ENCODE measurements around the gene ANKRD65. TPM values are rescaled to one million over a fixed set of nuclear protein-coding genes. Genes with fewer than 3 reads are reported as not detected.

Gene ANKRD65
- total RNA-seq, 1 donor from 2014 or later, result 0.15 TPM

DNA sequence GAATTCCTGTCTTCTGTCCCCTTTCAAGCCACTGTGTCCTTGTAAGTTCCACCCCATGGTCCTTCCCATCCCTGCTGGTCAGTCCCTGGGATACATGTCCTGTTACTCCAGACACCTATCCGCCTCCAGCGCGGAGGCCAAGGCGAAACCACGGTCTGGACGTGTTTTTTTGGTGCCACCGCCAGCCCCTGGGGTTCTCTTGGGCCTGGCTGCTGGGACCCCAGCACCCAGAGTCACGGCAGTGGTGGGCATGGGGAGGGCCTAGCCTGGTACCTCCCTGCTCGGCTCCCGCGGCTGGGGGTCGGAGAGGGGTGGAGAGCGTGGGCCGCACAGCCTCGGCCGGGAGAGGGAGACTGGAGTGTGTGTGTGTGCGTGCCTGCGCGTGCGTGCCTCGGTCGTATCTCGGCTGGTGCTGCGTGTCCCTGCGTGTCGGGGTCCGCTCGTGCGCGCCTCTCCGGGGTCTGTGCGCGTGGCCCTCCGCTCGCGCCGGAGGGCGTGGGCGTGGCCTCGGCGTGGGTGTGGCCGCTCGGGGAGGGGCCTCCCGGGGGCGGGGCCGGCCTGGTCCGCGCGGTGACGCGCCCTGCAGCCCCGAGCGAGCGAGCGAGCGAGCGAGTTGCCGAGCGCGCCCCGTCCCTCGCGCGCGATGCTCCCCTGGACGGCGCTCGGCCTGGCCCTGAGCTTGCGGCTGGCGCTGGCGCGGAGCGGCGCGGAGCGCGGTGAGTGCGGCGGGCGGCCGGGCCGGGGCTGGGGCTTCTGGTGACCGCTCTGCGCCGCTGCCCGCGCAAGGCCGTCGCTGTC, 14.2 kb upstream of the ANKRD65 start, which contains the start of gene VWA1:
Gene VWA1, plus strand, starts transcription at position 585 of the 798 bp plus-strand sequence. Its CDS starts 59 bp downstream, at position 644.
- peaks cover 51% of the 10 kb centered on the region for H3F3A ChIP-seq (ENCODE audit: low read depth)
- no peak within 1 kb of the TSS for H3K27ac ChIP-seq
- Mint-ChIP-seq H3K36me3 (no peaks in the 10 kb centered on the region), H3K9me3 (no peaks in the 10 kb centered on the region), H3K4me1 (peaks cover 29% of the 10 kb centered on the region), H3K4me3 (peak within 1 kb of the TSS; percentile 85), H3K27ac (no peak within 1 kb of the TSS), H3K27me3 (ENCODE audit: insufficient read depth, low read depth) (peaks cover 10% of the 10 kb centered on the region)
- H4K20me1 ChIP-seq (ENCODE audit: low read depth), result peaks cover 7% of the 10 kb centered on the region
- no peaks in the 10 kb centered on the region for H3K9me3 ChIP-seq (ENCODE audit: low read depth)
- H3K36me3 ChIP-seq, result no peaks in the 10 kb centered on the region
- H3K4me3 ChIP-seq, result peak within 1 kb of the TSS; percentile 62
- no peaks in the 10 kb centered on the region for H3K79me2 ChIP-seq (ENCODE audit: low read depth)
- peaks cover 50% of the 10 kb centered on the region for H3K4me1 ChIP-seq
- DNase-seq (ENCODE audit: low spot score), result peak; percentile 86
- peak; percentile 46 for TF ChIP-seq EZH2 (IDR thresholded peaks at IDR 0.05)
- no peak for TF ChIP-seq EZH2phosphoT487 (IDR thresholded peaks at IDR 0.05)
- peak within 1 kb of the TSS; percentile 89 for H3K4me2 ChIP-seq
- peaks cover 35% of the 10 kb centered on the region for H3K27me3 ChIP-seq
- H3K9ac ChIP-seq, result no peak within 1 kb of the TSS
- H2AFZ ChIP-seq (replicated peaks), result no peak within 1 kb of the TSS

DNA sequence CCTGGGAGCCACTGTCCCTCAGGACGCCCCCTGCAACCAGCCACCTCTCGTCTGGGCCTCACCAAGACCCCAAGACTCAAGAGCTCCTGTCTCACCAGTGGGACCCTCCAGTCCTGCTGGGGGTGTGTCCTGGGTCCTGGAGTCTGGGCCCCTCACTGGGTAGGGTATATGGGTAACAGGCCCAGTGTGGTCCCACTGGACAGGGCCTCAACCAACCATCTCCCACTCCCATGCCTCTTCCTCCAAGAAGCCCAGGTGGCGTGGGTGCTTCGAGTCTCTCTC, 13.7 kb upstream of the ANKRD65 start:
- Histone ChIP-seq H3K79me2 (ENCODE audit: low read depth) (no peaks in the 10 kb centered on the region), H4K20me1 (ENCODE audit: low read depth) (peaks cover 7% of the 10 kb centered on the region), H3K36me3 (no peaks in the 10 kb centered on the region), H3K4me3 (peak overlapping the region; percentile 62), H3K4me1 (peaks cover 54% of the 10 kb centered on the region), H3K27ac (no peak overlapping the region), H3K4me2 (peak overlapping the region; percentile 89), H3F3A (ENCODE audit: low read depth) (peaks cover 57% of the 10 kb centered on the region), H3K9me3 (ENCODE audit: low read depth) (no peaks in the 10 kb centered on the region), H3K27me3 (peaks cover 35% of the 10 kb centered on the region), H3K9ac (no peak overlapping the region), H2AFZ (replicated peaks) (no peak overlapping the region)
- Mint-ChIP-seq H3K4me3 (peak overlapping the region; percentile 82), H3K4me1 (peaks cover 34% of the 10 kb centered on the region), H3K36me3 (no peaks in the 10 kb centered on the region), H3K27me3 (ENCODE audit: insufficient read depth, low read depth) (peaks cover 14% of the 10 kb centered on the region), H3K9me3 (no peaks in the 10 kb centered on the region), H3K27ac (no peak overlapping the region)
- DNase-seq (ENCODE audit: low spot score), result no peak
- TF ChIP-seq EZH2phosphoT487 (IDR thresholded peaks at IDR 0.05), result no peak
- no peak for TF ChIP-seq EZH2 (IDR thresholded peaks at IDR 0.05)
- TF ChIP-seq, protein P1, sequence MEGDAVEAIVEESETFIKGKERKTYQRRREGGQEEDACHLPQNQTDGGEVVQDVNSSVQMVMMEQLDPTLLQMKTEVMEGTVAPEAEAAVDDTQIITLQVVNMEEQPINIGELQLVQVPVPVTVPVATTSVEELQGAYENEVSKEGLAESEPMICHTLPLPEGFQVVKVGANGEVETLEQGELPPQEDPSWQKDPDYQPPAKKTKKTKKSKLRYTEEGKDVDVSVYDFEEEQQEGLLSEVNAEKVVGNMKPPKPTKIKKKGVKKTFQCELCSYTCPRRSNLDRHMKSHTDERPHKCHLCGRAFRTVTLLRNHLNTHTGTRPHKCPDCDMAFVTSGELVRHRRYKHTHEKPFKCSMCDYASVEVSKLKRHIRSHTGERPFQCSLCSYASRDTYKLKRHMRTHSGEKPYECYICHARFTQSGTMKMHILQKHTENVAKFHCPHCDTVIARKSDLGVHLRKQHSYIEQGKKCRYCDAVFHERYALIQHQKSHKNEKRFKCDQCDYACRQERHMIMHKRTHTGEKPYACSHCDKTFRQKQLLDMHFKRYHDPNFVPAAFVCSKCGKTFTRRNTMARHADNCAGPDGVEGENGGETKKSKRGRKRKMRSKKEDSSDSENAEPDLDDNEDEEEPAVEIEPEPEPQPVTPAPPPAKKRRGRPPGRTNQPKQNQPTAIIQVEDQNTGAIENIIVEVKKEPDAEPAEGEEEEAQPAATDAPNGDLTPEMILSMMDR (IDR thresholded peaks at IDR 0.05), result no peak

DNA sequence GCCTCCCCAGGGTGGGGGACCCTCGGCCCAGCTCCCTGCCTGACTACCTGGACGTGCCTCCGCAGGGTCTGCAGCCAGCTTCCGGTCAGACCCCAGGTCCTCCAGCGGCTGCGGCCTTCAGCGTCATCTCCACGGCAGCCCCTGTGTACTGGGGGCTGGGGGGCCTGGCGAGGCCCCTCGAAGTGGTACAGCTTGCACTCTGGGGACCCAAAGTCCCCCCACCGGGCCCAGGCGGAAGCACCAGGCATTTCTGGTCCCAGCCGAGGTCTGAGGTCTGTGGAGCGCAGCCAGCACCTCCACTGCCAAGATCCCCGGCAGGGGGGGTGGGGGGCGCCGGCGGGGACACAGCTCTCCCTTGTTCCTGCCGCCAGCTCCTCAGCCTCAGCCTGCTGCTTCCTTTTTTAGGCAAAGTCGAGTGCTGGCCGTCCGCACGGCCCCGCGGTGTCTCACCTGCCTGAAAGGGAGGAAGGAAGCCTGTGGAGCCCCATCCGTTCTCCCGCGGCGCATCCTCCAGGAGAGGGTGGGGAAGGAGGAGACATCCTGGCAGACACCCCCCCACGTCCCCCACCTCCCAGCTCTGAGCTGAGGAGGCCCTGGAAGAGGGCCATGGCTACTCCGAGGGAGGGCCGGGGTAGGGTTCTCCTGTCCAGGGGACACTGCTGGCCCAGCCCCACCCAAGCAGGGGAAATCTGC, 13.2 kb upstream of the ANKRD65 start:
- Histone ChIP-seq H3K4me2 (peak overlapping the region; percentile 89), H3K9me3 (ENCODE audit: low read depth) (no peaks in the 10 kb centered on the region), H2AFZ (replicated peaks) (no peak overlapping the region), H4K20me1 (ENCODE audit: low read depth) (peaks cover 7% of the 10 kb centered on the region), H3K9ac (no peak overlapping the region), H3K4me1 (peaks cover 54% of the 10 kb centered on the region), H3K36me3 (no peaks in the 10 kb centered on the region), H3K4me3 (no peak overlapping the region), H3K79me2 (ENCODE audit: low read depth) (no peaks in the 10 kb centered on the region), H3K27ac (no peak overlapping the region), H3F3A (ENCODE audit: low read depth) (peaks cover 62% of the 10 kb centered on the region), H3K27me3 (peaks cover 35% of the 10 kb centered on the region)
- Mint-ChIP-seq H3K36me3 (no peaks in the 10 kb centered on the region), H3K4me3 (no peak overlapping the region), H3K9me3 (no peaks in the 10 kb centered on the region), H3K4me1 (peaks cover 38% of the 10 kb centered on the region), H3K27me3 (ENCODE audit: insufficient read depth, low read depth) (peaks cover 19% of the 10 kb centered on the region), H3K27ac (no peak overlapping the region)
- peak; percentile 49 for DNase-seq (ENCODE audit: low spot score)
- TF ChIP-seq EZH2 (IDR thresholded peaks at IDR 0.05) (no peak), EZH2phosphoT487 (IDR thresholded peaks at IDR 0.05) (no peak)
- TF ChIP-seq, protein P1 (IDR thresholded peaks at IDR 0.05), result no peak

DNA sequence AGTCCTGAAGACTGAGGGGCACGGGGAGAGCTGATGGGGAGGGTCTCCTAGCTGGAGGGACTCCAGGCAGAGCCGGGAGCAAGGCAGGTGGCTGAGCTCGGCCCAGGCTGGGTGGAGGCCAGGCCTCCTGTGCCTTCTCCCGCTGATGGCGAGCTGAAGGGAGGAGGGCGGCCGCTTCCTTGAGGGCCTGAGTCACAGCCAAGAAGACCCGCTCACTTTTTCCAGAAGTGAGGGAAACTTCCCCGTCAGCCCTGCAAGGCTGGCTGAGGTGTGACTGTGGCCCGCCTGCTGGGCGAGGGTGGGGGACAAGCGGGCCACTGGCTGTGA, 12.7 kb upstream of the ANKRD65 start:
- no peak overlapping the region for H3K27ac Mint-ChIP-seq

More for the DNA sequence above, 12.7 kb upstream of the ANKRD65 start:
- TF ChIP-seq, protein P1 (IDR thresholded peaks at IDR 0.05), result no peak
- TF ChIP-seq EZH2phosphoT487 (IDR thresholded peaks at IDR 0.05) (no peak), EZH2 (IDR thresholded peaks at IDR 0.05) (no peak)
- Histone ChIP-seq H3F3A (ENCODE audit: low read depth) (peaks cover 66% of the 10 kb centered on the region), H3K4me1 (peaks cover 54% of the 10 kb centered on the region), H3K4me2 (peak overlapping the region; percentile 89), H3K4me3 (no peak overlapping the region), H3K36me3 (no peaks in the 10 kb centered on the region), H3K9ac (no peak overlapping the region), H2AFZ (replicated peaks) (no peak overlapping the region), H3K9me3 (ENCODE audit: low read depth) (no peaks in the 10 kb centered on the region), H3K27me3 (peaks cover 35% of the 10 kb centered on the region), H3K27ac (no peak overlapping the region), H3K79me2 (ENCODE audit: low read depth) (no peaks in the 10 kb centered on the region), H4K20me1 (ENCODE audit: low read depth) (peaks cover 7% of the 10 kb centered on the region)
- H3K4me3 Mint-ChIP-seq, result no peak overlapping the region
- peaks cover 38% of the 10 kb centered on the region for H3K4me1 Mint-ChIP-seq
- peak; percentile 45 for DNase-seq (ENCODE audit: low spot score)
- peaks cover 19% of the 10 kb centered on the region for H3K27me3 Mint-ChIP-seq (ENCODE audit: insufficient read depth, low read depth)
- H3K9me3 Mint-ChIP-seq, result no peaks in the 10 kb centered on the region
- no peaks in the 10 kb centered on the region for H3K36me3 Mint-ChIP-seq

Measured in neural progenitor cell (in vitro differentiated cells).